Activated B cell treated with CpG ODN at 0.5 μM for 24 hours (primary cell): ENCODE data around the gene ISG20L2. TPM values are rescaled to one million over a fixed set of nuclear protein-coding genes. Genes with fewer than 3 reads are reported as not detected.
A peak's percentile ranks its signal among the peaks of the same experiment; 100 is the strongest.

ENCODE experiments used
- ATAC-seq: fragments of 200-7000 bp; cut with Tn5 transposase; one replicate; pipeline ENCODE4 v1.10.0; 2021; ENCODE audit warnings: low read depth, mild to moderate bottlenecking, moderate library complexity
- CTCF ChIA-PET: fragments of 350-600 bp; sonication (Branson Sonifier 250); formaldehyde crosslinking; loops from one replicate; lab custom pipeline; 2021; ENCODE audit warnings: antibody characterized with exemption; lab: Charles Lee
- POLR2A ChIA-PET: fragments of 350-600 bp; sonication (Branson Sonifier 250); formaldehyde crosslinking; loops from one replicate; lab custom pipeline; 2021; ENCODE audit warnings: antibody characterized with exemption; lab: Charles Lee
- DNase-seq: peaks from one replicate; pipeline ENCODE4 v3.0.0; 2022
- H3K27ac Mint-ChIP-seq: one replicate; pipeline ENCODE4 v1.8.0; 2020; ENCODE audit warnings: mixed read lengths
- H3K27me3 Mint-ChIP-seq: one replicate; pipeline ENCODE4 v1.8.0; 2021; ENCODE audit warnings: mixed read lengths
- H3K36me3 Mint-ChIP-seq: one replicate; pipeline ENCODE4 v1.8.0; 2021; ENCODE audit warnings: low read depth, mixed read lengths
- H3K4me1 Mint-ChIP-seq: one replicate; pipeline ENCODE4 v1.8.0; 2021; ENCODE audit warnings: mixed read lengths
- H3K4me3 Mint-ChIP-seq: one replicate; pipeline ENCODE4 v1.8.0; 2020; ENCODE audit warnings: mild to moderate bottlenecking, mixed read lengths
- H3K9me3 Mint-ChIP-seq: one replicate; pipeline ENCODE4 v1.8.0; 2020; ENCODE audit warnings: mixed read lengths
- CTCF ChIP-seq: fragments of 200-600 bp; IDR thresholded peaks from one replicate; pipeline ENCODE4 v1.8.0; 2022; ENCODE audit warnings: antibody characterized with exemption, mild to moderate bottlenecking
- intact Hi-C: fragments of 100-400 bp; cut with micrococcal nuclease; formaldehyde crosslinking; loops from one replicate; pipeline ENCODE4 v1.15.1; 2024
- total RNA-seq: library from RNA; stranded (reverse); gene quantifications from 2 replicates; pipeline ENCODE4 v1.2.3, GENCODE V29; 2022

ISG20L2 gene
- total RNA-seq, 1 donor from 2014 or later: 53.0 TPM

GRCh38 chr1:156681196-156681960 lies 47.2 kb downstream of the ISG20L2 start:
- Mint-ChIP-seq H3K27ac (no peak overlapping the region), H3K9me3 (no peaks in the 10 kb centered on the region), H3K27me3 (peaks cover 62% of the 10 kb centered on the region), H3K4me1 (peaks cover 43% of the 10 kb centered on the region), H3K4me3 (no peak overlapping the region), H3K36me3 (no peaks in the 10 kb centered on the region)
- intact Hi-C loops: no loop called here
- no peak for ATAC-seq
- CTCF ChIA-PET: interaction anchor here (1.2 to 8.2 kb wide), 3 partner anchors 20 to 56 kb away, joined by 5 to 63 read pairs (median 5); no protein-coding TSS in a partner anchor
- POLR2A ChIA-PET: no interaction called here
- no peak for TF ChIP-seq CTCF
- no peak for DNase-seq

- no peak overlapping the region for H3K4me3 Mint-ChIP-seq
- H3K27ac Mint-ChIP-seq: no peak overlapping the region
- ATAC-seq (no peak), DNase-seq (no peak)
- no peaks in the 10 kb centered on the region for H3K9me3 Mint-ChIP-seq
- peaks cover 43% of the 10 kb centered on the region for H3K4me1 Mint-ChIP-seq
- no peaks in the 10 kb centered on the region for H3K36me3 Mint-ChIP-seq
- no peak for TF ChIP-seq CTCF
- peaks cover 67% of the 10 kb centered on the region for H3K27me3 Mint-ChIP-seq
- ChIA-PET POLR2A (no interaction called here), CTCF (interaction anchor here (0.9 to 8.2 kb wide), 3 partner anchors 19 to 54 kb away, joined by 4 to 63 read pairs (median 5); no protein-coding TSS in a partner anchor)
- intact Hi-C loops: no loop called here
These were observed 48.5 kb downstream of the ISG20L2 start for GRCh38 chr1:156680056-156680455.

DNA sequence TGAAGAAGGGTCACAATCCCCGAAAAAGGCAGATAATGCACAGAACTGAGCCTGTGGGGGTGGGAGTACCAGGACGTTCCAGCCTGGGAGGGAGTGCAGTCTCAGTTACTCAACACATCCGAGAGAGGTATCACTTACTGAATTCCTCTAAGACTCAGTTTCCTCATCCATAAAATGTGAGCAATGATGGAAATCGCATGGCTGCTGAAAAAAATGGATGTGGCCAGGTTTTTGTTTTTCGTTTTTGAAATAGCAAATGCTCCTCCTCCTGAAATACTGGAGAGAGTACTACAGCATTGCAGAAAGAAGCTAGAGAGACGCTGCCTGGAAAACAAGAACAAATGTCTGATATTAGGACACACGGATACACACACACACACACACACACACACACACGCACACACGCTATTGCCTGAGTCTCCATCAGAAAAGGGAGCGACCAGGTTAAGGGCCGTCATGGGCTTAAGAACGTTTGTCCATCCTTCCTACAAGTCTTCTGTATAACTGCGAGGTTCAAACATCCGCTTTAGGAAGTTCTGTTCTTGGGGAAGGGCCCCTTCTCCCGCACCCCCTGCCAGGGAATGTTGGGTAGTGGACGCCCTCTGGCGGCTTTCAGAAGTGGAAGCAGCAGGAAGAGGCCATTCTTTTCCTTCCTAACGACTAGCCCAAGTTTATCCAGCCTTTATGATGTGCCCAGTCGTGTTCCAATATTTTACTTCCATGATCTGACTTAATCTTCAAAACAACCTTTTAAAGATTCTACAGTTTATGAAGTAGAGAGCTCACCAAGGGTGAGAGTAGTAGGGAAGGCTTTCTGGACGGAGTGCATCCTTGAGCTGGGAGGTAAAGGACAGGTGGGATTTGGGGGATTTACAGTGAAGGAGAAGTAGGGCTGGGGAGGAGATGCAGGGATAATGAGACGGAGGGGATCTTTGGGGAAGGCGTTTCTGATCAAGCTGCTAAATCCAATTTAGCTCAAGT lies 50.7 kb downstream of the ISG20L2 start:
- DNase-seq: no peak
- Mint-ChIP-seq H3K4me1 (peaks cover 27% of the 10 kb centered on the region), H3K27me3 (peaks cover 69% of the 10 kb centered on the region), H3K4me3 (peak overlapping the region; percentile 32), H3K27ac (no peak overlapping the region), H3K36me3 (no peaks in the 10 kb centered on the region), H3K9me3 (no peaks in the 10 kb centered on the region)
- intact Hi-C loops: loop anchor here (1.0 to 5.0 kb wide), 4 partner anchors 18 to 295 kb away; no protein-coding TSS in a partner anchor
- CTCF ChIA-PET: interaction anchor here (0.5 to 8.2 kb wide), 7 partner anchors 17 to 1899 kb away, joined by 3 to 63 read pairs (median 10); partner anchors contain the start of gene HAPLN2
- POLR2A ChIA-PET: interaction anchor here (0.6 to 0.8 kb wide), 4 partner anchors 10 to 173 kb away, joined by 3 to 11 read pairs (median 4); no protein-coding TSS in a partner anchor
- peak; percentile 49 for ATAC-seq
- TF ChIP-seq CTCF: no peak

DNA sequence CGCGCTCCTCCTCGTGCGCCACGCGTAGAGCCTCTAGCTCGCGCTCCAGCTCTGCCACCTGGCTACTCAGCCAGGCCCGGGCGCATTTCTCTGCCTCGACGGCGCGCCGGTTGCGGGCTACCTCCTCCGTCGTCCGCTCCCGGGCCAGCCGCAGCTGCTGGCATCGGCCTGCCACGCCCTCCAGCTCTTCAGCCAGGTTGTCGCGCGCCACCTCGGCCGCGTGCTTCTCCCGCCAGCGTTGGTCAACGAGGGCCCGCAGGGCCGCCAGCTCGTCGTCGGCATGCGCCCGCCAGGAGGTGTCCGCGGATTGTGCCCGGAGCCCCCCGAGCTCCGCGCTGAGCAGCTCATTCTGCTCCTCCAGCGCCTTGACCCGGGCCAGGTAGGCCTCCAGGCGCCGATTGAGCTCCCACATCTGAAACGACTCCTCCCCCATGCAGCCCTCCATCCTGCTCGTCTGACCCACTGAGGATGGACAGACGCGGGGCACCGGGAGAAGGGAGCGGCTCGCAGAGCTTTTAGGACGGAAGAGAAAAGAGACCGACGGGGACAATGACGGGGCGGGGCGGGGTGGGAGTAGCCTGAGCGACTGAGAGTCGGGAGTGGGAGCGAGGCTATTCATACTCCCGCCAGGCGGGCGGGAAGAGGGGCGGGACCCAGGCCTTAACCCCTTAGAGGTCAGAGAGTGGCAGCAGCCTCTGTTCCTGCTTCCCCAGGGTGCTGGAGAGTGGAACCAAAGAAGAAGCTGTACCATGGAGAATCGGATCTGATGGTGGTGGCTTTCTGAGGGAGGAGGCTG lies 51.5 kb downstream of the ISG20L2 start, which contains the start of gene NES:
Gene NES (minus strand): TSS at position 588 of the 796 bp plus-strand sequence. CDS start 143 bp downstream, at position 445.
- Mint-ChIP-seq H3K9me3 (no peaks in the 10 kb centered on the region), H3K4me1 (peaks cover 22% of the 10 kb centered on the region), H3K27me3 (peaks cover 68% of the 10 kb centered on the region), H3K27ac (no peak within 1 kb of the TSS), H3K4me3 (peak within 1 kb of the TSS; percentile 35), H3K36me3 (no peaks in the 10 kb centered on the region)
- ChIA-PET CTCF (interaction anchor here (0.5 to 8.2 kb wide), 7 partner anchors 13 to 1900 kb away, joined by 3 to 63 read pairs (median 10); partner anchors contain the start of genes CRABP2 and HAPLN2), POLR2A (interaction anchor here (0.6 to 1.2 kb wide), 4 partner anchors 9 to 172 kb away, joined by 3 to 11 read pairs (median 4); no protein-coding TSS in a partner anchor)
- ATAC-seq: no peak
- no peak for TF ChIP-seq CTCF
- intact Hi-C loops: loop anchor here (5.0 kb wide), 1 partner anchor 240 kb away; no protein-coding TSS in a partner anchor
- no peak for DNase-seq
